ENCODE results near the gene PTCSC3.
"Not testable (repeated sequence)": the region's sequence is repeated elsewhere in the genome, so short reads cannot be mapped to it uniquely, and the experiment has no call there.

The PTCSC3 gene

DNA sequence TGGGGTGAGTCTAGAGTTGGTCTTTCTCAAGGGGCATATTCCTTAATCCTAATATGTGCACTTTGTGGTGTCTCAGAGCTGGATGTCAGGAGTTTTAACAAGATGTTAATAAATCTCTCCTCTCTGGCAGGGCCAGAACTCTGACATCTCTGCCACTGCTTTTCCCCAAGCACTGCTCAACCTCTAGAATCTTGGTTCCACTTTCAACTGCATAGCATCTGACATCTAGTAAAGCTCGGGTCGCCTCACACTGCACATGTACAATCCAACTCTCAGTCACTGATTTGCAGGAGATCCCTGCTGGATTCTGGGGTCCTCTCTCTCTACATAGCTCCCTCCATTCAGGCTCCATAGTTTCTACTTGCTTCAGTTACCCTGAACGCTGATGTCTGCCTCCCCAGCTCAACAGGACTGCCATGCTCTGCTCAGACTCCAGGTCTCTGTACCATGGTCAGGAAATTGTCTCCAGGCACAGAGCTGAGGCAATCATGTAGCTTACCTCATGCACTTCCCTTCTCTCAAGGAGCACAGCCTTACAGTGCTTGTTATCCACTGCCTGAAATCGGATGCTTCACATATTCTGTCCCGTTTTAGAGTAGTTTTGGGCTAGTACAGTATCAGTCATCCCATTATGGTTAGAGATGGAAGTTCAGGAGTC is 1.6 kb downstream of the PTCSC3 start:
- DNase-seq, result no peak
- intact Hi-C loops (cut with DNase I), result no loop called here

DNA sequence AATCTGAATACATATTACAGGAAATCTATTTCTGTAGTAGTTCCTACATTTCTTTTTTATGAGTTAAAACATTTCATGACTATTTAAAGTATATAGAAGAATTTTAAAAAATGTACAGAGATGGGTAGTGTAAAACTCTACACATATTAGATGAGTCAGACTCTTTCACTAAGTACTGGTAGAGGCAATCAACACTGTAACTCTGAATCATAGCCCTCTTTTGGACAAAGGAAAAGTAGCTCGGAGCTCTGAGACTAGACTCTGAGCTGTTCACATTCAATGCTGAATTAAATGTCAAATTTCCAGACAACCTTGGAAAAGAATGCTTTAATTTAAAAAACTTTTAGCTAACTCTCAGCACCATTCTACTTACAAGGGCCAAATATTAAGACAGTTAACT is 3.4 kb downstream of the PTCSC3 start:
- DNase-seq, result no peak
- intact Hi-C loops (cut with DNase I), result no loop called here

DNA sequence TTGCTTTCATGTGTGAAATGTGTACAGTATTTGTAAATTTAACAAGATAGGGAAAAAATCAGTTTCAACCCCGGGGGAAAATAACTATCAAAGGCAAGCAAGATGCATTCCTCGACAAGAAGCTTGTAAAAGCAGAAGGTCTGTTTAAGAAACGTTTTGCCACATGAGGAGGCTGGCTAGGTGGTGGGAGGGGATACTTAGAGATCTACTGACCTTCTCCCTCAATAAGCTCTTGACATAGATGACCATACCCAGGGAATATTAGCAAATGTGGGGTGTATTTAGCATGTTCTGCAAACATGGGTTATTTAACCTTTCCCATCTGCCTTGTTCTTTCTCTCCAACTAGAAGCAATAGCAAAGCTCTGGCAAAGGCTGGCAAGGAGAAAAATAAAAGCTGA is 4.9 kb downstream of the PTCSC3 start:
- no peak for DNase-seq
- intact Hi-C loops (cut with DNase I), result no loop called here

DNA sequence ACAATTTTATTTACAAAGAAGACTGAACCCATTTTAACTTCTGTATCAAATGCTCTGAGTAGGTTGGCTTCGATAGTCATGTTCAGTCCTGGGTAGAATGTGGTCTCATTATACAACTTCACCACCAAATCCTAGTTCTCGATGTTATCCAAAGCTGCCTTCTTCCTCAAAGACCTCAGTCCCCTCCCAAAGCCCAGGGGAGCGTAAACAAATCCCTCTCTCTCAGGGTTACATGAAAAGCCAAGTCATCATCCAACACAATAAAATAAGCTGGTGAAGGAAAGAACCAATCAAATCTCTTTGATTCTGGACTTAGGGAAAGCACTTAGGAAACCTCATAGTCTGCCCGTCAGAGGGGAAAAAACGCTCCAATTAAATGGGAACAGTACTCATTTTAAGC is 9.1 kb downstream of the PTCSC3 start:
- DNase-seq, result no peak
- intact Hi-C loops (cut with DNase I), result no loop called here

DNA sequence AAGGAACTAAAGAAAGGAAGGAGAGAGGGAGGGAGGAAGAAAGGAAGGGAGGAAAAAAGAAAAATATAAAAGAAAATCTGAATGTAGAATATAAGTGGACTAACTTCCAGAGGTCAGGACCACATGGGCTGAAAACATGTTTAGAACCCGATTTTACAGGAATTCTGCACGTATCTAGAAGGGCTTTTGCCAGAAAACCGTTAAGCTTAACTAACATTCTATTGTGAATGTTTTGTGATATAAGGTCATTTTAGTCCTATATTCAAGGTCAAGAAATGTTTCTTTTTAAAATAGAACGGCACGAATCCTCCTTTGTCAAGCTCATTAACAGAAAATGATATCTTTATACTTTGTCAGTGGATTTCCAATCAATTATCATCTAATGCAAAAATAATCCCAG is 13.1 kb downstream of the PTCSC3 start:
- intact Hi-C loops (cut with DNase I), result no loop called here
- no peak for DNase-seq

DNA sequence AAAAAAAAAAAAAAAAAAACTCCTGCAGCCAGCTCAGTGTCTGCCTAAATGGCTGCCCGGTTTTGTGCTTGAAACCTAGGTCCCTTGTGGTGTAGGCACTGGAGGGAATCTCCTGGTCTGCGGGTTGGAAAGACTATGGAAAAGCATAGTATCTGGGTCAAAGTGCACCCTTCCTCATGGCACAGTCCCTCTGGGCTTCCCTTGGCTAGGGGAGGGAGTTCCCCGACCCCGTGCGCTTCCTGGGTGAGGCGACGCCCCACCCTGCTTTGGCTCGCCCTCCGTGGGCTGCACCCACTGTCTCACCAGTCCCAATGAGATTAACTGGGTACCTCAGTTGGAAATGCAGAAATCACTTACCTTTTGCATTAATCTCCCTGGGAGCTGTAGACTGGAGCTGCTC is 14.3 kb downstream of the PTCSC3 start:
- DNase-seq, result no peak
- intact Hi-C loops (cut with DNase I), result no loop called here

DNA sequence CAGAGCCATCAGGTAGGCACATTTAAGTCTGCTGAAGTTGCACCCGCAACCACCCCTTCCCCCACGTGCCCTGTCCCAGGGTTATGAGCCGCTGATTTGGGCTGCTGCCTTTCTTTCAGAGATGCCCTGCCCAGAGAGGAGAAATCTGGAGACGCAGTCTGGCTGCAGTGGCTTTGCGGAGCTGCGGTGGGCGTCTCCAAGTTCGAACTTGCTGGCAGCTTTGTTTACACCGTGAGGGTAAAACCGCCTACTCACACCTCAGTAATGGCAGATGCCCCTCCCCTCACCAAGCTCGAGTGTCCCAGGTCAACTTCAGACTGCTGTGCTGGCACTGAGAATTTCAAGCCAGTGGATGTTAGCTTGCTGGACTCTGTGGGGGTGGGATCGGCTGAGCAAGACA is 14.7 kb downstream of the PTCSC3 start:
- DNase-seq, result peak in 2 of 10 donors; percentile 47 to 54
- intact Hi-C loops (cut with DNase I), result no loop called here

DNA sequence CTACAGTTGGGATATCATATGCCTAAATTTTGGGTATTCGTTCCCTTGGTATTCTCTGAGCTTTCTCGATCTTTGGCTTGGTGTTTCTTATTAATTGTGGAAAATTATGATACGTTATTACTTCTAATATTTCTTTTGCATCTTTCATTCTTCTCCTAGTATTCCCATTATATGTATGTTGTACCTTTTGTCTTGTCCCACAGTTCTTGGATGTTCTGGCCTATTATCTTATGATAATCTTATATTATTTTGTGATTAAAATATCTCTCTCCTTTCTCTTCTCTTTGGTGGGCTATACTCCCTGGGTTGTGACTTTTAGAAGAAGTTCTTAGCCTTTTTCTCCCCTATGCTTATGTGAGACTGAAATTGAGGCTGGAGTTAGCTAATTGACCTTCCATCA is 25.2 kb downstream of the PTCSC3 start:
- DNase-seq, result no peak
- intact Hi-C loops (cut with DNase I), result no loop called here

DNA sequence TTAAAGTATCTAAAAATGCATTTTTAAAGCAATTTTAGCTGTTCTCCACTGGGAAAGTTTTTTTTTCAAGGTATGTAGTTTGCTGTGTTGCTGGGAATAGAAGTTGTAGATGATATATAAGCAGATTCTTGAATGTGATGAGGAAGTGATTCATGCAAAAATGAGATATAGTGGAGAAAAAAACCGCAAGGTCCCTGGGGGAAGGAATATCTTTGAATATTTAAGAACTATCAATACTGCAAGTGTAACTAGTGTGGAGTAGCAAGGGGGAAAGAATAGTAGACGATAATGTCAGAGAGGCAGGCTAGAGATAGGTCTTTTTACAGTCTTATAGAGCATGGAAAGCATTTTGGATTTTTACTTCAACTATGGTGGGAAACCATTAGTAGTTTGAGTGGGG is 42.5 kb downstream of the PTCSC3 start:
- intact Hi-C loops (cut with DNase I), result no loop called here
- DNase-seq, result no peak

DNA sequence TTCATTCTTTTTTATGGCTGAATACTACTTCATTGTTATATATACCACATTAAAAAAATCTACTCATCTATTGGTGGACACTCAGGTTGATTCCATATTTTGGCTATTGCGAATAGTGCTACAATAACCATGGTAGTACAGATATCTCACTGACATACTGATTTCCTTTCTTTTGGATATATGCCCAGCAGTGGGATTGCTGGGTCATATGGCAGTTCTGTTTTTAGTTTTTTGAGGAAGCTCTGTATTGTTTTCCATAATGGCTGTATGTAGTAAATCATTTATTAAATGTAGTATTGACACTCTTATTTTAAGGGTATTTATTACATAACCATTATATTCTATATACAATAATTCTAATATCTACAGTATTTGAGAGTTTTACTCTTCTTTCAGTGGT is 43.7 kb downstream of the PTCSC3 start:
- no peak for DNase-seq
- intact Hi-C loops (cut with DNase I), result no loop called here

DNA sequence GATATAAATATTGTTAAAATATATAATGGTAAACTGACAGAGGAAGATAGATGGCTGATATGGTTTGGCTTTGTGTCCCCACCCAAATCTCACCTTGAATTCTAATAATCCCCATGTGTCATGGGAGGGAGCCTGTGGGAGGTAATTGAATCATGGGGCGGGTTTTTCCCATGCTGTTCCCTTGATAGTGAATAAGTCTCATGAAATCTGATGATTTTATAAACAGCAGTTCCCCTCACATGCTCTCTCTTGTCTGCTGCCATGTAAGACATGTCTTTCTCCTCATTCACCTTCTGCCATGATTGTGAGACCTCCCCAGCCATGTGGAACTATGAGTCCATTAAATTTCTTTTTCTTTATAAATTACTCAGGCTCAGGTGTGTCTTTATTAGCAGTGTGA is 46.3 kb downstream of the PTCSC3 start:
- intact Hi-C loops (cut with DNase I), result no loop called here
- DNase-seq, result no peak

DNA sequence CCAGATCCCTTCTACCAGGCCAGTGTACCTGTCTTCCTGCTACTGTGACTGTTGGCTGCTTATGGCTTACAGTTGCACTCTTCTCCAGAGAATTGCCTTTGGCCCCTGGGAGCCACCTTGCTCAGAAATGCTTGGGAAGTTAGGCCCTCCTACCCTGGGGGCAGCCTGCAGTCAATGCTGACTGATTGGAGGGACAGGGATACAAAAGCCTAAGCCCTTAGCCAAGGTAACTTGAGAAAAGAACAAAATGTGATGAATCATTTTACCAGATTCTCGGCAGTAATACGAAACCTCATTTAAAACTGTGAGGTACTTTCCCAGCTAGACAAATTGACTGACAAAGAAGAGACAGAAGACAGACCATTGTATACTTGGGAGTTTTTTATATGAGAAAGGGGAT is 47.3 kb downstream of the PTCSC3 start:
- intact Hi-C loops (cut with DNase I), result no loop called here
- peak in 1 of 10 donors; percentile 63 for DNase-seq

DNA sequence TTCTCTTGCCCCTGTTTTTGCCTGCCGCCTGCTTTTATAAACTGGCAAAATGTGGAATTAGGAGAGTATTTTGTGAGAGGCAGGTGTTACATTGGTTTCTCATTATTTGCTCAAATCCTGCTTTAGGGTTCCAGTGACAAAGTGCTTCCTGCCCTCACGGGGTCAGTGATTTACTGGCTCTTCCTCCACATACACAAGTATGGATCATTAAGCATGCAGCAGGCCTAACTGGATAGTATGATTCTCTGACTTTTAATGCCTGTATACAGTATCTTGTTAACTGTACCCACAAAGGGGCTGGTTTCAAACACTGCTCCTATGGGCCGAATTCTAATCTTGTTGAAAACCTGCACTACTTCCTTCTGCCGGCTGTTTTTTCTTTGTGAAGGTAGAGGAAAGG is 63.2 kb downstream of the PTCSC3 start:
- intact Hi-C loops (cut with DNase I), result no loop called here
- DNase-seq, result no peak

DNA sequence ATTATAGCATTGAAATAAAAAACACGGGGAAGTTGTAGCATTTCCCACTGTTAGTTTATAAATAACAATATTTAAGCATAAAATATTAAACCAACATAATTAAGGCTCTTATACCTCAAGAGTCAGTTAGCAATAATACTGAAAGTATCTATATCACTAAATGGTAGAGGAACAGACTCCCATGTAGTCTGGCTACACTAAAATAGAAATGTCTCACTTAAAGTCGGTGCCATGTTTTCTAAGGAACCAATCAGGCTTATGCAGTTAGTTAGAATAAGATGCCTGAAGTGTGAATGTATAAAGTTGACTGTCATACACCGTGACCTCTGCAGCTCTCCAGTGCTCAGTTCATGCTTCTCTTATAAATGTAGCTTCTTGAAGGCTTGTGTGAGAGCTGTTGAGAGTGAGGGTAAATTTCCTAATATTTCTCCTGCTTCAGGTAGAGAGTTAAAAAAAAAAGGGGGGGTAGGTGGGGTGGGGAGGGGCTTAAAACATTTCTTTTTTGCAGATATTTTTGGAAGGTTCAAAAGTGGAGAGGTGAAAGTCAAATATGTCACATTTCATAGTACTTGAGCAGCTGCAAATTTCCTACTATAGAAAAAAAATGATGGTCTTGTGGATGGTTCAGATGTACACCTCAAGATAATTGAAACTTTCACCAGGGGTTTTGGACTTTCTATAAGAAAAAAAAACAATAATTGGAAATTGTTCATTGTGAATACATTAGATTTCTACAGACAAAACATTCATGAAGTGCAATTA is 64.5 kb downstream of the PTCSC3 start:
- intact Hi-C loops (cut with DNase I), result no loop called here
- DNase-seq, result no peak

DNA sequence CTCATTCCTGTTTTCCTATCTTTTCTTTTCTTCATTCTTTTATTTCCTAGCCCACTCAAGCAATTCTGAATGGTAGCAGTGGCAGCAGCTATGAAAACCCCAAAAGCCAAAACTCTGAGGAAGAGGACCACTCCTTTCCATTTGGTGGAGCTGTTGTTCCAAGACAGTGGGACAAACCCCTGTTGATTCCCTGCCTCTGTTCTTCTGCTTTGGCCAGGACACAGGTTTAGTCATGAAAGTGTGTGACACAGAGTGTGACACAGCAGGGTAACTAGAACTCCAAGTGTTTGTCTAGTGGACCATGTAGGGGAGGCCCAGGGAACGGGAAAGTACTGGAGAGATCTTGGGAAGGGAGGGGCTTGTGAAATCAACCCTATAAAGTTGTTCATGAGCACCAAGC is 71.1 kb downstream of the PTCSC3 start:
- intact Hi-C loops (cut with DNase I), result no loop called here
- DNase-seq, result no peak

DNA sequence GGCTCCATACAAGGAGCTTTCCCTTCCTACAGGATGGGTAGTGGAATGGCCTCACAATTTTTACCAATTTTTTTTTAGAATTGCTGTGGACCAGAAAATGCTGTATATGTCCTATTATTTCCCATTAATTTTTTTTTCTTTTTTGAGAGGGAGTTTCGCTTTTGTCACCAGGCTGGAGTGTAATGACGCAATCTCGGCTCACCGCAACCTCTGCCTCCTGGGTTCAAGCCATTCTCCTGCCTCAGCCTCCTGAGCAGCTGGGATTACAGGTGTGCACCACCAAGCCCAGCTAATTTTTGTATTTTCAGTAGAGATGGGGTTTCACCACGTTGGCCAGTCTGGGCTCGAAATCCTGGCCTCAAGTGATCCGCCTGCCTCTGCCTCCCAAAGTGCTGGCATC is 72.3 kb downstream of the PTCSC3 start:
- DNase-seq; intact Hi-C loops (cut with DNase I): not testable (repeated sequence)

DNA sequence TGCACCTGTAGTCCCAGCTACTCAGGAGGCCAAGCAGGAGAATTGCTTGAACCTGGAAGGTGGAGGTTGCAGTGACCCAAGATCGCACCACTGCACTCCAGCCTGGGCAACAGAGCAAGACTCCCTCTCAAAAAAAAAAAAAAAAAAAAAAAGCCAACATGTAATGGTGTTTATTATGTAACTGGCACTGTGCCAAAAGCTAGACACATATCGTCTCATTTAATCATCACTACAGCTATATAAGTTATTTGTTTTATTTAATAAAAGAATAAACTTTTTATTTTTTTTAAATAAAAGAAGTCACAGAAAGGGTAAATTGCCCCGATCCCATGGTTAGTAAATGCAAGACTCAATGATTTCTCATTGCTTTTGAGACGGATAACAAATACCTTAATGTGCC is 76.9 kb downstream of the PTCSC3 start:
- intact Hi-C loops (cut with DNase I), result no loop called here

DNA sequence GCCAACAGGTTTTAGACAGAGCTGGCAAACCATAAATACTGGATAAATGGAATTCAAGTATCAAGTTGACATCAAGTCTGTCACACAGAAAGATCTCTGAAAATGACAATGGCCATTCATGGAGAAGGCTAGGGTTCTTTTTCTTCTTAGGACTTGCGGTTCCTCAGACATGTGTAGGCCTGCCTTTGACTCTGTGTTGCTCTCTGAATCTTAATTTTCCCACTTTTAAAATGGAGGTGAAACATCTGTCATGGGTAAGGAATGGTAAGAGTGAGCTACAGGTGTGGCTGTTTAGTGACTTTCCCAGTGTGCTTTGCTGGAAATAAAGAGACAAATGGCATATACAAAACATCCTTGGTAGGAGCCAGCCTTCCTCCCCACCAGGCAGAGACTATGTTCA is 79.2 kb downstream of the PTCSC3 start:
- no peak for DNase-seq
- intact Hi-C loops (cut with DNase I), result no loop called here

More for the DNA sequence above, 76.9 kb downstream of the PTCSC3 start:
- DNase-seq, result no peak

DNA sequence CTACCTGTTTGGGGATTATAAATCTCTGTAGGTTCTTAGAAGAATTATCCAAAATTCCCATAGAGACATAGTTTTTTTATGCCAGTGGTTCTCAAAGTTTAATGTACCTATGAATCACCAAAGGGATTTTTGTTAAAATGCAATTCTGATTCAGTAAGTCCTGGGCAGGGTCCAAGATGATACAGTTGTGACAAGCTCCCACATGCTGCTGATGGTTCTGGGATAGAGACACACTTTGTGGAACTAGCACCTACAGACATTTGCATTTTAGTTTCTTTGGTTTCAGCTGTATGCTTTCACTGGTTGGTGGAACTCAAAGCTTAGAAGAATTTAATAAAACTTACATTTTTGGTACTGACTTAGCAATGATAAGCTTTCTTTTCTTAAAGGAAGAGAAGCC is 80.4 kb downstream of the PTCSC3 start:
- intact Hi-C loops (cut with DNase I), result no loop called here
- no peak for DNase-seq

DNA sequence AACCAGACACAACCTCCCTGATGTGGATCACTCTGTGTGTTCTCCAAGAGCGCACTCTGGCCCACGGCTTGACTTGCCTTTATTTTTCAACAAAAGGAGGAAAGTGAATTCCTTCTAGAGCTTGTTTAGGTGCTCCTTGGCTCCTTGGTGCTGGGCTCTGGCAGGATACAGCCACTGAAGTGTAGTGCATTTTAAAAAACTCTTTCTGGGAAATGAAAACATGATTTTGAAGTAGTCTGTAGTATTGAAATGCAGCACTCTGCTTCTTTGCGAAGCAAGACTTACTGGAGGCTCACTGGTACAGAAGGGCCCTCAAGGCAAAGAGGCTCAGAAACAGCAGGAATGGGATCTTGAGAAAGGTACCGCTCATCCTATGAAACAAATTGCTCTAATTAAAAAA is 81.6 kb downstream of the PTCSC3 start:
- intact Hi-C loops (cut with DNase I), result no loop called here
- DNase-seq, result no peak

DNA sequence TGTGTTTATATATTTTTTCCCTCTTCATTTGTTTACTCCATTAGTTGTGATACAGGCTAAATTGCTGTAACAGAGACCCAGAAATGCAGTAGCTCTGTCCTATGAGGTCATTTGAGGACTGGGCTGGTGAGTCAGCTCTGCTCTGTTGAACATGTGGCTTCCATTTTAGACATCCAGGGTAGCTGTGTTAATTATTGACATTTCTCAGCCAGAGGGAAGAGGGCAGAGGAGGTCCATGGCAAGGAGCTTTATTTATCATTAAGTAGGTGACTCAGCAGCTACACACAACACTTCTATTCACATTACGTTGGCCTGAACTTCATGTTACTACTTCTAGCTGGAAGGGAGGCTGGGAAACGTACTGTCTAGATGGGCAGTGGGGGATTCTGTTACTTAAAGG is 85.4 kb downstream of the PTCSC3 start:
- no peak for DNase-seq
- intact Hi-C loops (cut with DNase I), result no loop called here

DNA sequence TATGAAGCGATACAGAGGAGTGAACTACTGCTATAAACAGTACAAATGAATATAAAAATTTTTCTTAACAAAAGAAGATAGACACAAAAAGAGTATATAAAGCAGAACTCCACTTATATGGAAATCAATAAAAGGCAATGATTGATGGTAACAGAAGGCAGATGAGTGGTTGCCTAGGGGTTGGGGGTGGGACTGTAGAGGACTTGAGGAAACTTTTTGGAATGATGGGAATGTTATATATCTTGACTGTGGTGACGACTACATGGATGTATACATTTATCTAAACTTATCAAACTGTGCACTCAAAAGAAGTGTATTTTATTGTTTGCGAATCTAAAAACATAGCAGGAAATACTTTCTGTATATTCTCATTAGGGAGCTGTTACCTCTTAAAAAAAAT is 89.1 kb downstream of the PTCSC3 start:
- no peak for DNase-seq
- intact Hi-C loops (cut with DNase I), result no loop called here

All from posterior cingulate gyrus (tissue), 11 donors.